Stimulated activated CD8-positive, alpha-beta memory T cell treated with anti-CD3 and anti-CD28 coated beads, Interleukin-2, amount 100 ng/mL, for 48 hours (primary cell): ENCODE measurements around the gene ZNF608.

Source experiments
- DNase-seq, 2 donors: peaks; one replicate each; pipeline ENCODE4 v3.0.0-alpha.2; 2020; ENCODE audit warnings: low read depth in 2 of 2

ZNF608 gene

DNA sequence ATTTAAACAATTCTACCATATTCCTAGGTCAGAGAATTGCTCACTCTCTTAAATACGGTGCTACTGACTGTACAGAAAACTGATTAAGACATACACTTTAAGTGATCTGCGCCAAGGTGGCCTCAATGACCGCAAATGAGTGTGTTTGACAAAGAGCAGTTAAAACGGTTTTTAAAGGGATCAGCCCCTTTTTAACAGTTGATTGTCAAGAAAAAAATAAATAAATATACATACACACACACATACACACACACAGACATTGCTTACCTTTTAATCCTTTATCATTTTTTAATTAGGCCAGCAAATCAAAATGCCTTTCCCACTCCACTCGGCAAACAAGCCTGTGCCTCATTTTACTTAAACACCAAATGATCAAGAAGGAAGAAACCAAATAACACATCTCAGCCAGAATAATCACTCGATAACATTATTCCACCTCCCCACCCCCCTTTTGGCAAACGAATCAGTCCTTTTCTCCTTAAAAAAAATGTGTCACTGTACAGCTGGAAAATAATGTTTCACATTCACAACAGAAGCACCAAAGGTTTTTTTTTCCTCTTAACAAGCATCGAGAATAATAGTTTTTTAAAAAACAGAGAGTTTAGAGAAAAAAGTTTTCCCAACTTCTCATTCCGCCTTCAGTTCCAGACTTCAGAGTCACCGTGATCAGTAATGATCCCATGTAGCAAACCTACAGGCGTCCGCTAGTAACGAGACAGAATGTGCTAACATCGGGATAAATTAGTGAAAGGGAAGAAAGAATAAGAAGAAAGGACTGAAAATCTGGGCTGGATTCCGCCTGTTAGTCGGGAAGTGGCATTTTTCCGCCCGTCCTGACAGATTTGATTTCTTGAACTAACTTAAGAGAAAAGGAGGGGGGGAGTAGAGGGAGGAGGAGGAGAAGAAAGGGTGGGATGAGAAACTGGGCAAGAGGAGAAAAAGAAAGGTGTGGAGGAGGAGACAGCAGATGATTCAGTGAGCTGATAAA, at the start of gene ZNF608:
Gene ZNF608, minus strand, starts transcription at position 712 of the 988 bp plus-strand sequence. CDS start 1,650 bp downstream, outside the sequence.
- no peak for DNase-seq

- no peak for DNase-seq
Observed at GRCh38 chr5:124795829-124796228, 49.4 kb upstream of the ZNF608 start.

- DNase-seq = no peak
Observed at GRCh38 chr5:124790895-124791732, 44.7 kb upstream of the ZNF608 start.

DNA sequence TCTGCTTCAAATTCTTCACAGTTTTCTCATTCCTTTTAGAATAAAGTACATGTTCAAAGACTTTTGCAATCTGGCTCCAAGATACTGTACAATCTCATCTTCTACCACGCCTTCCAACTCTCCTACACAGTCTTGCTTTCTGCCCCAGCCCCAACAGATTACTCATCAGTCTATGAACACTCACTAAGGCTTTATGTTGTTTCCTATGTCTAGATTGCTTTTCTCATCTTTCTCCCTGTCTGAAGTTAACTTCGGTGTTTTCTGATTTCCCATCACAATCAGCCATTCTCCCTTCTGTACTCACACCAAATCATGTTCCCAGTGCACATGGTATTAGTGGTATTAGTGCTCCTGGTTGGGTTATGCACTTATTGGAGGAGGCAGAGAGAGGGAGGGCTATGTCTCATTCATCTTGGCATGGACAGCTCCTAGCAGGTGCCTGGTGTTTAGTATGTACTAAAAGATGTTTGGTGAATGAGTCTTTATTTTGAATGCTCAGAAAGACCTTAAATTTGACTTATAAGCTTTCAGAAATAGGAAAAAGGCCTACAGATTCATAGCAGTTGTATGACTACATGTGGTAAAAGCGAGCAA, 44.0 kb upstream of the ZNF608 start:
- DNase-seq = no peak

DNA sequence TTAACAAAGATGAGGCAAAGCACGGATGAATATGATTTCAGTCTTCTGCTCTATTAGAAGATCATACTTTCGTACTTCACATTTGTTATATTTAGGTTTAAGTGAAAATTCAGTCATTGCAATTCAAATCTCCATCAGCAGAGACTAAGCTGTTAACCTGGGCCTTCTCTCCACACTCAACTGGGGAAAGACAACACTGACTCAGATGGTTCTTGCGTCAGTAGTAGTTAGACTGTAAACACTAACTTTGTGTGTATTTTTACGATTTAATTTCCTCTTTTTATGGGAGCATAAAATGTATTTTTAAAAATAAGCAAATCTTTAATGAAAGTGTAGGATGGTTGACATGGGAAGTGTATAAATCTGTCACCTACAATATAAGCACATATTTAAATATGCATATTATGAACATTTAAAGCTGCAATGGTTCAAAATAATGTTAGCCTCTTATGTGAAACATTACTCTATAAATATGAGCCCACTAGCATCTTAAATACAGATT, 42.7 kb upstream of the ZNF608 start:
- no peak for DNase-seq

- no peak for DNase-seq
Observed at GRCh38 chr5:124783794-124784193, 37.4 kb upstream of the ZNF608 start.

- no peak for DNase-seq
Observed at GRCh38 chr5:124783285-124783684, 36.8 kb upstream of the ZNF608 start.

GRCh38 chr5:124782262-124782661, 35.8 kb upstream of the ZNF608 start:
- DNase-seq = no peak

DNA sequence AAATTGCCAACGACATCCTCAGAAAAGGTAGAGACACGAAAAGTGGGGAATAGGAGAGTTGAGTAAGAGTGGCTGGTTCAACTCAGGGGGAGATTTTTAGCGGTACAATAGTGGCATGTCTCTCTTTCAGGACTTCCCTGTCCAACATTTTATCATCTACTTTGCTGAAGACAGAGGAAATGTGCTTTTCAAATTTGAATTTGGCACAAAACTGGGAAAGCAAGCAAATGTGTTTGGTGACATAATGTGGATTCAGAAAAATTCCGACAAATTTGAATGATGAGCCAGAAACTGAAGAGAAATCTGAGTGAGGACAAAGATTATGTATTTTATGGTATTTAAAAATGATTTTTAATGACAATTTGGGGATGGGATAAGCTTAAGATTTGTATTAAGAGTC, 33.6 kb upstream of the ZNF608 start:
- DNase-seq = no peak

GRCh38 chr5:124773315-124774311, 27.2 kb upstream of the ZNF608 start:
- DNase-seq = no peak

GRCh38 chr5:124772457-124773200, 26.2 kb upstream of the ZNF608 start:
- DNase-seq = no peak

GRCh38 chr5:124771761-124772160, 25.3 kb upstream of the ZNF608 start:
- no peak for DNase-seq

DNA sequence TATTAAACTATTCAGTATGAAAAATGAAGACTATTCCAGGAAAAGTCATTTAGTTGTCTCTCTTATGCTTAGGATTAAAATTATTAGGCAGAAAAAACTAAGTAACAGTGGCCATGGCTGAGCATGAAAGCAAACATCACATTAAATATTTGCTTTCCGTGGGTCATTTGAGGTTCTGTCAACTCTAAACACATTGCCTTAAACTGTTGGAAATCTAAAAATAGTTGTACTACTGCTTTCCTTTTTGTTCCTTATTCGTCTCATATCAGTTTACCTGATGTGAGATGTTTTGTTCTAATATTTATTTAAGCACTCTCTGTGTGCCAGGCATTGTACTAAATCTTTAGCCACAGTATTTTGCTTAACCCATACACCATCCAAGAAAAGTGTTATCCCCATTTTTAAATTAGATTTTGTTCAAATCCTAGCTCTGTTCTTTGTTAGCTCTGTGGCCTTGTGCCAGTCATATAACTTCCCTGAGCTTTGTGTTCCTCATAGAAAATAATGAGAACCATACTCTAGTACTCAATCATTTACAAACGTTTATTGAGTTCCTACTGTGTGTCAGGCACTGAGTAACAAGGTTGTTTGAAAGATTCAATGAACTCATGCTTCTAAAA, 18.7 kb upstream of the ZNF608 start:
- no peak for DNase-seq

- no peak for DNase-seq
Observed at GRCh38 chr5:124764585-124764984, 18.1 kb upstream of the ZNF608 start.

DNA sequence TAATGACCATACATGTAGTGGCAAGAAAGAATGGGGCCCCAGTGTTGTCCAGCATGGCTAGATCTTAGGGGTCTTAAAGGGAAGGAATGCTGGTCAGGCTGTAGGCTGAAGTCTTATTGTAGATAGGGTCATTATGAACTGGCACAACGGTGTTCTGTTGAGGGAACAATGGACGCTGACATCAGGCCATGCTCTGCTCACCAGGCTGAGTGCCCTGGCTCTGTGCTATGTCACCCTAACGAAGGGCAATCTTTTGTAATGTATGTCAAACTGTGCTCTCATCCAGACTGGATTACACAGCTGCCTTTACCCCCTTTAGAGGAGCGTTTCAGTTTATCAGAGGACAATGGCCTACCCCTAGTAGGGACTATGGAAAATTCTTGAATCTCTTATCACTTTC, 14.6 kb upstream of the ZNF608 start:
- no peak for DNase-seq

- DNase-seq = no peak
Observed at GRCh38 chr5:124760608-124761007, 14.2 kb upstream of the ZNF608 start.

DNA sequence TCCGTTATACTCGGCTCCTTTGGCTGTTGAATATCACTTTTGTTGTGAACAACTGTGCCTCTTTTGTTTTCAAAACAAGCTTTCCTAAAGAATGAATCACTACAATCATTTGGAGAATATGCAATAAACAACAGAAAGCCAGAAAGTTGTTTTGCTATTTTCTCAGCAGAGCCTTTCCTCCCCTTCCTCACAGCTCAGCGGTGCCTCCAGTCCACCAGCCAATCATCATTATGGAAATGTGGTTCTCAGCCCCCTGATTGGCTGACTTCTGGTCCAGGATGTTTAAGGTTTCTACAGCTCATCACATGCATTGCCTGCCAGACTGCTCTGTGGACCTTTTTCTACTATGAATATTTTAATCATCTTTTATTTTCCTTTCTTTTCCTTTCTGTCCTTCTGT, 9.1 kb upstream of the ZNF608 start:
- no peak for DNase-seq

- DNase-seq = no peak
Observed at GRCh38 chr5:124755041-124755440, 8.6 kb upstream of the ZNF608 start.

- no peak for DNase-seq
Observed at GRCh38 chr5:124754206-124754927, 7.9 kb upstream of the ZNF608 start.
